Measurements from ENCODE around the gene PRDX6.
"Not testable (repeated sequence)": the region's sequence is repeated elsewhere in the genome, so short reads cannot be mapped to it uniquely, and the experiment has no call there.

PRDX6 gene

GRCh38 chr1:173440430-173440829 lies 36.7 kb upstream of the PRDX6 start:
- Histone ChIP-seq H3K36me3 (ENCODE audit: control insufficient read depth in 5 of 5, insufficient read depth in 5 of 5, low read length in 5 of 5) (peaks cover 0 to 5% (median 4%) of the 10 kb centered on the region in 5 donors), H3K4me1 (ENCODE audit: control insufficient read depth in 5 of 5, insufficient read depth in 5 of 5, low read length in 5 of 5) (no peaks in the 10 kb centered on the region), H3K27me3 (ENCODE audit: control insufficient read depth in 5 of 5, insufficient read depth in 4 of 5, low read length in 5 of 5) (no peaks in the 10 kb centered on the region), H3K27ac (ENCODE audit: low read depth, low read length) (no peak overlapping the region), H3K9ac (ENCODE audit: low read length in 5 of 5) (no peak overlapping the region), H3K9me3 (ENCODE audit: control insufficient read depth in 5 of 5, low read length in 5 of 5) (no peaks in the 10 kb centered on the region), H3K4me3 (ENCODE audit: low read depth in 1 of 5, low read length in 5 of 5) (no peak overlapping the region)

DNA sequence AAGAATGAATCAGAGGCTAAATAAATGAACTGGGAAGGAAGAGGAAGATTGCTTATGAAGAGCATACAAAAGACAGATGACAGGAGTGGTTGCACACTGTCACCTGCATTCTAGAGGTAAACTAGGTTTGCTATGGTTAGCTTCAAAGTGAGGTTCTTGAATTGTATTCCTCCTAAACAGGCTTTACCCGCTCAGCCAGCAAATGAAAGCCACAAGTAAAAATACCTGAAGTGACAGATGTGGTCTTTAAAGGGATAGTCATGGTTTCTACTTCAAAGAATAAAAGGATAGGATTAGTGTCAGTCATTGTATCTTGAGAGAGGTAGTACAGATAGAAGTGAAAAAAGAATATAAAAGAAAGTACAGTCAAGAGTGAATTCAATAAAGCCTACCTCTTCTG lies 32.4 kb upstream of the PRDX6 start:
- Histone ChIP-seq H3K4me1 (ENCODE audit: control insufficient read depth in 5 of 5, insufficient read depth in 5 of 5, low read length in 5 of 5) (no peaks in the 10 kb centered on the region), H3K9me3 (ENCODE audit: control insufficient read depth in 5 of 5, low read length in 5 of 5) (no peaks in the 10 kb centered on the region), H3K27me3 (ENCODE audit: control insufficient read depth in 5 of 5, insufficient read depth in 4 of 5, low read length in 5 of 5) (no peaks in the 10 kb centered on the region), H3K36me3 (ENCODE audit: control insufficient read depth in 5 of 5, insufficient read depth in 5 of 5, low read length in 5 of 5) (peaks cover 0 to 4% (median 0%) of the 10 kb centered on the region in 5 donors), H3K27ac (ENCODE audit: low read depth, low read length) (no peak overlapping the region), H3K4me3 (ENCODE audit: low read depth in 1 of 5, low read length in 5 of 5) (no peak overlapping the region), H3K9ac (ENCODE audit: low read length in 5 of 5) (no peak overlapping the region)

GRCh38 chr1:173445164-173445563 lies 32.0 kb upstream of the PRDX6 start:
- no peaks in the 10 kb centered on the region for H3K9me3 ChIP-seq (ENCODE audit: control insufficient read depth in 5 of 5, low read length in 5 of 5)
- H3K36me3 ChIP-seq (ENCODE audit: control insufficient read depth in 5 of 5, insufficient read depth in 5 of 5, low read length in 5 of 5) = peaks cover 0 to 4% (median 0%) of the 10 kb centered on the region in 5 donors
- H3K27ac ChIP-seq (ENCODE audit: low read depth, low read length) = no peak overlapping the region
- H3K9ac ChIP-seq (ENCODE audit: low read length in 5 of 5) = no peak overlapping the region
- H3K4me3 ChIP-seq (ENCODE audit: low read depth in 1 of 5, low read length in 5 of 5) = no peak overlapping the region
- H3K27me3 ChIP-seq (ENCODE audit: control insufficient read depth in 5 of 5, insufficient read depth in 4 of 5, low read length in 5 of 5) = no peaks in the 10 kb centered on the region
- H3K4me1 ChIP-seq (ENCODE audit: control insufficient read depth in 5 of 5, insufficient read depth in 5 of 5, low read length in 5 of 5) = no peaks in the 10 kb centered on the region

DNA sequence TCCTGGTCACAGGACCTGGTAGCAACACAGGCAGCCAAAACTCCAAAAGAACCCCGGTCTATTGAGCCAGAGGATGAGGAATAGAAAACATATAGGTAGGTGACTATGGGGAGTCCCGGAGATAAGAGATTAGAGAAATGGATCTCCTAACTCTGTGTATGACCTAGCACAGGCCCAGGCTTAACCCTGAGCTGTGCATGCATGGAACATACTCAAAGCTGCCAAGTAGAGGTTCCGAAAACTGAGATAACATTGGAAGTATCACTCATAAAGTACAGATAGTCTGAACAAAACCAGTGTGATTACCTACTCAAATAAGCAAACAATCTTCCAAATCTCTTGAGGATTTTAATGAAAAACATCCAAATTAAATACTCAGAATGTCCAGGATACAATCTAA lies 31.5 kb upstream of the PRDX6 start:
- H3K9me3 ChIP-seq (ENCODE audit: control insufficient read depth in 5 of 5, low read length in 5 of 5) = no peaks in the 10 kb centered on the region
- no peaks in the 10 kb centered on the region for H3K4me1 ChIP-seq (ENCODE audit: control insufficient read depth in 5 of 5, insufficient read depth in 5 of 5, low read length in 5 of 5)
- no peak overlapping the region for H3K4me3 ChIP-seq (ENCODE audit: low read depth in 1 of 5, low read length in 5 of 5)
- peaks cover 0 to 4% (median 0%) of the 10 kb centered on the region in 5 donors for H3K36me3 ChIP-seq (ENCODE audit: control insufficient read depth in 5 of 5, insufficient read depth in 5 of 5, low read length in 5 of 5)
- no peak overlapping the region for H3K27ac ChIP-seq (ENCODE audit: low read depth, low read length)
- no peak overlapping the region for H3K9ac ChIP-seq (ENCODE audit: low read length in 5 of 5)
- no peaks in the 10 kb centered on the region for H3K27me3 ChIP-seq (ENCODE audit: control insufficient read depth in 5 of 5, insufficient read depth in 4 of 5, low read length in 5 of 5)

DNA sequence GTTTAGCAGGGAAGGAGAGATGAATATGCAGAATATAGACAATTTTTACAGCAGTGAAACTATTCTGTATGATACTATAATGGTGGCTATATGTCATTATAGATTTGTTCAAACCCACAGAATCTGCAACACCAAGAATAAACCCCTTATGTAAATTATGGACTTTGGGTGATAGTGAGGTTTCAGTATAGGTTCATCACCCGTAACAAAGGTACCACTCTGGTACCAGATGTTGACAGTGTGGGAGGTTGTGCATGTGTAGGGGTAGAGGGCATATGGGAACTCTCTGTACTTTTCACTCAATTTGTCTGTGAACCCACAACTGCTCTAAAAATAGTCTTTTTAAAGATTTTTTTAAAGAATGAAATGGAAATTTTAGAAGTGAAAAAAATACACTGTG lies 29.9 kb upstream of the PRDX6 start:
- no peak overlapping the region for H3K27ac ChIP-seq (ENCODE audit: low read depth, low read length)
- no peaks in the 10 kb centered on the region for H3K27me3 ChIP-seq (ENCODE audit: control insufficient read depth in 5 of 5, insufficient read depth in 4 of 5, low read length in 5 of 5)
- H3K4me3 ChIP-seq (ENCODE audit: low read depth in 1 of 5, low read length in 5 of 5) = no peak overlapping the region
- H3K9me3 ChIP-seq (ENCODE audit: control insufficient read depth in 5 of 5, low read length in 5 of 5) = no peaks in the 10 kb centered on the region
- H3K36me3 ChIP-seq (ENCODE audit: control insufficient read depth in 5 of 5, insufficient read depth in 5 of 5, low read length in 5 of 5) = no peaks in the 10 kb centered on the region
- no peaks in the 10 kb centered on the region for H3K4me1 ChIP-seq (ENCODE audit: control insufficient read depth in 5 of 5, insufficient read depth in 5 of 5, low read length in 5 of 5)
- H3K9ac ChIP-seq (ENCODE audit: low read length in 5 of 5) = no peak overlapping the region

- Histone ChIP-seq H3K27ac (ENCODE audit: low read depth, low read length) (no peak overlapping the region), H3K9ac (ENCODE audit: low read length in 5 of 5) (no peak overlapping the region), H3K36me3 (ENCODE audit: control insufficient read depth in 5 of 5, insufficient read depth in 5 of 5, low read length in 5 of 5) (no peaks in the 10 kb centered on the region), H3K4me3 (ENCODE audit: low read depth in 1 of 5, low read length in 5 of 5) (no peak overlapping the region), H3K4me1 (ENCODE audit: control insufficient read depth in 5 of 5, insufficient read depth in 5 of 5, low read length in 5 of 5) (no peaks in the 10 kb centered on the region), H3K9me3 (ENCODE audit: control insufficient read depth in 5 of 5, low read length in 5 of 5) (no peaks in the 10 kb centered on the region), H3K27me3 (ENCODE audit: control insufficient read depth in 5 of 5, insufficient read depth in 4 of 5, low read length in 5 of 5) (no peaks in the 10 kb centered on the region)
Measured at GRCh38 chr1:173448945-173449344, 28.2 kb upstream of the PRDX6 start.

DNA sequence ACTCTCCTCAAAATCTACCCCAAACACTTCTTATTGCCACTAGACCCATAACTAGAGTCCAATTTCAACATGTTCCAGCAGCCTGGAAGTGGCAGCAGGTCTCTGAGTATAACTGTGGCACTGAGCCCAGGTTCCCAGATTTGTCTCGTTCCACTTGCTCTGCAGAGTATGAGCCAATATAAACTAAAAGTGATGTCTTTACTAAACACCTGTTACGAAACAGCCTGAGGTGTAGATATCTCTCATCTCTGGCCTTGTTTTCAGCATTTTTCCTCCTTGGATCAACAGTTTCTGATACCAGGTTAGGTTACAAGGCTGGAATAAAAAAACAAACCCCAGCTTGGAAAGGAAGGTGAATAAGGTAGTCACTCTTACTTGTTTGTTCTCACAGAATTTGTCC lies 25.2 kb upstream of the PRDX6 start:
- Histone ChIP-seq H3K4me3 (ENCODE audit: low read depth in 1 of 5, low read length in 5 of 5) (no peak overlapping the region), H3K36me3 (ENCODE audit: control insufficient read depth in 5 of 5, insufficient read depth in 5 of 5, low read length in 5 of 5) (no peaks in the 10 kb centered on the region), H3K9me3 (ENCODE audit: control insufficient read depth in 5 of 5, low read length in 5 of 5) (no peaks in the 10 kb centered on the region), H3K27ac (ENCODE audit: low read depth, low read length) (no peak overlapping the region), H3K4me1 (ENCODE audit: control insufficient read depth in 5 of 5, insufficient read depth in 5 of 5, low read length in 5 of 5) (no peaks in the 10 kb centered on the region), H3K9ac (ENCODE audit: low read length in 5 of 5) (no peak overlapping the region), H3K27me3 (ENCODE audit: control insufficient read depth in 5 of 5, insufficient read depth in 4 of 5, low read length in 5 of 5) (no peaks in the 10 kb centered on the region)

- Histone ChIP-seq H3K4me3 (ENCODE audit: low read depth in 1 of 5, low read length in 5 of 5) (no peak overlapping the region), H3K9me3 (ENCODE audit: control insufficient read depth in 5 of 5, low read length in 5 of 5) (no peaks in the 10 kb centered on the region), H3K4me1 (ENCODE audit: control insufficient read depth in 5 of 5, insufficient read depth in 5 of 5, low read length in 5 of 5) (no peaks in the 10 kb centered on the region), H3K27ac (ENCODE audit: low read depth, low read length) (no peak overlapping the region), H3K27me3 (ENCODE audit: control insufficient read depth in 5 of 5, insufficient read depth in 4 of 5, low read length in 5 of 5) (no peaks in the 10 kb centered on the region), H3K36me3 (ENCODE audit: control insufficient read depth in 5 of 5, insufficient read depth in 5 of 5, low read length in 5 of 5) (no peaks in the 10 kb centered on the region), H3K9ac (ENCODE audit: low read length in 5 of 5) (no peak overlapping the region)
Measured at GRCh38 chr1:173453982-173454381, 23.2 kb upstream of the PRDX6 start.

DNA sequence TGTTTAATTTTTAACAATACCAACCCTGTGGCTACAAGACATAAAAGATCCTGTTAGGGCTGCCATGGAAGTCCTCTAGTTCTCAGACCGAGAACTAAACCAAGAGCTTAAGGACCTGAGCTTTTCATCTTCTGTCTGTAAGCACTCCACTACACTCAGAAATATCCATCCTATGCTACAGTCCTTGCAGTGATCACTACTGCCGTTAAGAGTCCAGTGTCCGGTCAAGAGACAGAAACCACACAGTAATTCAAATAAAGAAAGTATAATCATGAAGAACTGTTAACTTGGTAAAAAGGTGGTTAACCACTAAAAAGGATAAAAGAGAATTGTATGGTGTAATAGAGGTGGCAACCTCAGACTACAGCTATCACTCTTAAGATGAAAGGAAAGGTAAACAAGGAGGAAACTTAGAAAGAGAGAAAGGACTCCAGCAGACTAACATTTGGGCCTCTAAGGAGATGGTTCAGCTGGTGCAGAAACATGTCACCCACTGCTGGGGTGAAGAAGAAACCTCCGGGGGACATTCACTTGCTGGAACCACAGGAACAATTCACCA lies 22.1 kb upstream of the PRDX6 start:
- Histone ChIP-seq H3K4me3 (ENCODE audit: low read depth in 1 of 5, low read length in 5 of 5) (no peak overlapping the region), H3K27me3 (ENCODE audit: control insufficient read depth in 5 of 5, insufficient read depth in 4 of 5, low read length in 5 of 5) (no peaks in the 10 kb centered on the region), H3K9ac (ENCODE audit: low read length in 5 of 5) (no peak overlapping the region), H3K27ac (ENCODE audit: low read depth, low read length) (no peak overlapping the region), H3K9me3 (ENCODE audit: control insufficient read depth in 5 of 5, low read length in 5 of 5) (no peaks in the 10 kb centered on the region), H3K4me1 (ENCODE audit: control insufficient read depth in 5 of 5, insufficient read depth in 5 of 5, low read length in 5 of 5) (no peaks in the 10 kb centered on the region), H3K36me3 (ENCODE audit: control insufficient read depth in 5 of 5, insufficient read depth in 5 of 5, low read length in 5 of 5) (peaks cover 0 to 5% (median 5%) of the 10 kb centered on the region in 5 donors)

GRCh38 chr1:173459885-173460284 lies 17.2 kb upstream of the PRDX6 start:
- no peak overlapping the region for H3K27ac ChIP-seq (ENCODE audit: low read depth, low read length)
- H3K36me3 ChIP-seq (ENCODE audit: control insufficient read depth in 5 of 5, insufficient read depth in 5 of 5, low read length in 5 of 5) = peaks cover 8 to 22% (median 16%) of the 10 kb centered on the region in 5 donors
- H3K9me3 ChIP-seq (ENCODE audit: control insufficient read depth in 5 of 5, low read length in 5 of 5) = peaks cover 0 to 8% (median 4%) of the 10 kb centered on the region in 5 donors
- H3K9ac ChIP-seq (ENCODE audit: low read length in 5 of 5) = no peak overlapping the region
- no peak overlapping the region for H3K4me3 ChIP-seq (ENCODE audit: low read depth in 1 of 5, low read length in 5 of 5)
- H3K27me3 ChIP-seq (ENCODE audit: control insufficient read depth in 5 of 5, insufficient read depth in 4 of 5, low read length in 5 of 5) = no peaks in the 10 kb centered on the region
- no peaks in the 10 kb centered on the region for H3K4me1 ChIP-seq (ENCODE audit: control insufficient read depth in 5 of 5, insufficient read depth in 5 of 5, low read length in 5 of 5)

DNA sequence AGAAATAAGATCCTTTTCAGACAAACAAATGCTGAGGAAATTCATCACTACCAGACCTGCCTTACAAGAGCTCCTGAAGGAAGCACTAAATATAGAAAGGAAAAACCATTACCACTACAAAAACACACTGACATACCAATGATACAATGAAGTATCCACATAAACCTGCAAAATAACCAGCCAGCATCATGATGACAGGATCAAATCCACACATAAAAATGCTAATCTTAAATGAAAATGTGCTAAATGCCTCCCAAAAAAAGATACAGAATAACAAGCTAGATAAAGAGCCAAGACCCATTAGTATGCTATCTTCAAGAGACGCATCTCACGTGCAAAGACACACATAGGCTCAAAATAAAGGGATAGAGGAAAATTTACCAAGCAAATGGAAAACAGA lies 14.5 kb upstream of the PRDX6 start:
- peaks cover 0 to 12% (median 4%) of the 10 kb centered on the region in 5 donors for H3K9me3 ChIP-seq (ENCODE audit: control insufficient read depth in 5 of 5, low read length in 5 of 5)
- peaks cover 8 to 22% (median 16%) of the 10 kb centered on the region in 5 donors for H3K36me3 ChIP-seq (ENCODE audit: control insufficient read depth in 5 of 5, insufficient read depth in 5 of 5, low read length in 5 of 5)
- not testable (repeated sequence) for H3K9ac ChIP-seq (ENCODE audit: low read length in 5 of 5); H3K27ac ChIP-seq (ENCODE audit: low read depth, low read length); H3K4me1 ChIP-seq (ENCODE audit: control insufficient read depth in 5 of 5, insufficient read depth in 5 of 5, low read length in 5 of 5); H3K27me3 ChIP-seq (ENCODE audit: control insufficient read depth in 5 of 5, insufficient read depth in 4 of 5, low read length in 5 of 5); H3K4me3 ChIP-seq (ENCODE audit: low read depth in 1 of 5, low read length in 5 of 5)
